ENCODE data around the gene BROX. TPM values are rescaled to one million over a fixed set of nuclear protein-coding genes. Genes with fewer than 3 reads are reported as not detected.

Gene BROX
- total RNA-seq, 2 donors from 2014 or later = 39.8 to 41.8 TPM

DNA sequence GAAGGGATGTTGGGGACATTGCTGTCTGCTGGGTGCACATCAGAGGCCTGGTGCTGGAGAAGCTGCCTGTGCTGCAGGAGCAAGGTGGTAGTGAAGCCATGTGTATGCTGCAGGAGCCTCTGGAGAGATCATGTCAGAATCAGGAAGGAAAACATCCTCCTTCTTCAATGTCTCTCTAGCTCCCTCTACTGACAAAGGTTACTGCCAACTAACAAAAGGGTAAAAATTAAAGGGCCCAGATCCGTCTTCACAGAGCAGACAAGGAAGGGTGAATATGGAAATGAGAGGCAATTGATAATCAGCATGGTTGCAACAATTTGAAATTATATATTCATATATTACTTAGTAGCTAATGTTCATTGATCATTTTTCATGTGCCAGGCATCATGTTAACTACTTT, 56.8 kb downstream of the BROX start:
- no peaks in the 10 kb centered on the region for H3K9me3 ChIP-seq
- H3K4me1 ChIP-seq (replicated peaks) = no peaks in the 10 kb centered on the region
- DNase-seq (ENCODE audit: low spot score) = no peak
- no peak overlapping the region for H3K4me3 ChIP-seq
- H3K36me3 ChIP-seq = no peaks in the 10 kb centered on the region
- 75% methylated on average over 1 of the region's 1 CpG for WGBS
- H3K27ac ChIP-seq = no peak overlapping the region
- intact Hi-C loops (cut with DNase I) = no loop called here
- TF ChIP-seq POLR2AphosphoS5 (IDR thresholded peaks at IDR 0.05) = no peak
- TF ChIP-seq, protein P1, sequence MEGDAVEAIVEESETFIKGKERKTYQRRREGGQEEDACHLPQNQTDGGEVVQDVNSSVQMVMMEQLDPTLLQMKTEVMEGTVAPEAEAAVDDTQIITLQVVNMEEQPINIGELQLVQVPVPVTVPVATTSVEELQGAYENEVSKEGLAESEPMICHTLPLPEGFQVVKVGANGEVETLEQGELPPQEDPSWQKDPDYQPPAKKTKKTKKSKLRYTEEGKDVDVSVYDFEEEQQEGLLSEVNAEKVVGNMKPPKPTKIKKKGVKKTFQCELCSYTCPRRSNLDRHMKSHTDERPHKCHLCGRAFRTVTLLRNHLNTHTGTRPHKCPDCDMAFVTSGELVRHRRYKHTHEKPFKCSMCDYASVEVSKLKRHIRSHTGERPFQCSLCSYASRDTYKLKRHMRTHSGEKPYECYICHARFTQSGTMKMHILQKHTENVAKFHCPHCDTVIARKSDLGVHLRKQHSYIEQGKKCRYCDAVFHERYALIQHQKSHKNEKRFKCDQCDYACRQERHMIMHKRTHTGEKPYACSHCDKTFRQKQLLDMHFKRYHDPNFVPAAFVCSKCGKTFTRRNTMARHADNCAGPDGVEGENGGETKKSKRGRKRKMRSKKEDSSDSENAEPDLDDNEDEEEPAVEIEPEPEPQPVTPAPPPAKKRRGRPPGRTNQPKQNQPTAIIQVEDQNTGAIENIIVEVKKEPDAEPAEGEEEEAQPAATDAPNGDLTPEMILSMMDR (IDR thresholded peaks at IDR 0.05) = no peak
- no peak for TF ChIP-seq POLR2A (IDR thresholded peaks at IDR 0.05)
- H3K27me3 ChIP-seq (replicated peaks; ENCODE audit: insufficient read depth) = no peaks in the 10 kb centered on the region

DNA sequence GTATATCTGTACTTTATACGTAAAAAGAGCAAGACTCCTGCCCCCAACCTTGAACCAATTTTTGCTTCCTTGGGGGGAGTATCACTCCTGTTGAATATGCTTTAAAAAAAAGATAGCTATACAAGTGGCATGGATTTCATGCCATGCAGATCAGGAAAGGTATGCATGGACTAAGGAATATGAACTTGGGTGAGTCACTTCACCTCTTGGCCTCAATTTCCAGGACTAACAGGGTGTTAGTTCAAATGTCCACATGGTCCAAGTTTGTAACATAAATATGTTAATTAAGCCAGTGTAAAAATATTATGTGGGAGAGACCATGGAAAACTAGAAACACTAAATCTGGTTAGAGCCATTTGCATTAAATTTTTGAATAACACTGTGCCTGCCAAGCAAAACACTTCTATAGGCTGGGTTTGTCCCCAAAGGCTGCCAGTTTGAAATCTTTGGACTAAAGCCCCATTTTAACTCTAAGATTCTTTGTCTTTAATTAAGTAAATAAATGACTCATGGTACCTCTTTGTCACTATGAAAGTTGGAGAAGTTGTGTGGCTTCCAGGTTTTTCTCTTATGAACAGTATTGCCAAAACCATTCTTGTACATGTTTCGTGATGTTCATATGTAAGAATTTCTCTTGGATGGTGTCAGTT, 57.7 kb downstream of the BROX start:
- Histone ChIP-seq H3K27me3 (replicated peaks; ENCODE audit: insufficient read depth) (no peaks in the 10 kb centered on the region), H3K36me3 (no peaks in the 10 kb centered on the region), H3K4me1 (replicated peaks) (no peaks in the 10 kb centered on the region), H3K4me3 (no peak overlapping the region), H3K27ac (no peak overlapping the region), H3K9me3 (no peaks in the 10 kb centered on the region)
- no peak for DNase-seq (ENCODE audit: low spot score)
- TF ChIP-seq POLR2AphosphoS5 (IDR thresholded peaks at IDR 0.05) = no peak
- TF ChIP-seq, protein P1 (IDR thresholded peaks at IDR 0.05) = no peak
- TF ChIP-seq POLR2A (IDR thresholded peaks at IDR 0.05) = no peak
- 74% methylated on average over 2 of the region's 2 CpGs for WGBS
- intact Hi-C loops (cut with DNase I) = no loop called here

DNA sequence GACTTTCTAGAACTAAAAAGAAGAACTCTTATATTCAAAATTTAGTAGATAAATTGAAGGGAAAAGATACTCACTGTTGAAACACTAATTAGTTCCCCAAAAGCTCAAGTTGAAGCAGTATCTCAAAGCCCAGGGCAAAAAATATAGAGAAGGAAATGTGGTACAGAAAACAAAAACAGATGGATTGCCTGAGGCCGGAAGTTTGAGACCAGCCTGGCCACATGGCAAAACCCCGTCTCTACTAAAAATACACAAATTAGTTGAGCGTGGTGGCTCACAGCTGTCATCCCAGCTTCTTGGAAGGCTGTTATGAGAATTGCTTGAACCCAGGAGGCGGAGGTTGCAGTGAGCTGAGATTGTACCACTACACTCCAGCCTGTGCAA, 60.6 kb downstream of the BROX start:
- no peaks in the 10 kb centered on the region for H3K36me3 ChIP-seq
- intact Hi-C loops (cut with DNase I) = no loop called here
- 66% methylated on average over 4 of the region's 4 CpGs for whole genome bisulfite sequencing
- DNase-seq (ENCODE audit: low spot score) = no peak
- H3K27me3 ChIP-seq (replicated peaks; ENCODE audit: insufficient read depth) = no peaks in the 10 kb centered on the region
- no peak overlapping the region for H3K4me3 ChIP-seq
- H3K27ac ChIP-seq = no peak overlapping the region
- no peaks in the 10 kb centered on the region for H3K9me3 ChIP-seq
- TF ChIP-seq POLR2A (IDR thresholded peaks at IDR 0.05) = no peak
- TF ChIP-seq POLR2AphosphoS5 (IDR thresholded peaks at IDR 0.05) = no peak
- TF ChIP-seq, protein P1 (IDR thresholded peaks at IDR 0.05) = no peak
- no peaks in the 10 kb centered on the region for H3K4me1 ChIP-seq (replicated peaks)

DNA sequence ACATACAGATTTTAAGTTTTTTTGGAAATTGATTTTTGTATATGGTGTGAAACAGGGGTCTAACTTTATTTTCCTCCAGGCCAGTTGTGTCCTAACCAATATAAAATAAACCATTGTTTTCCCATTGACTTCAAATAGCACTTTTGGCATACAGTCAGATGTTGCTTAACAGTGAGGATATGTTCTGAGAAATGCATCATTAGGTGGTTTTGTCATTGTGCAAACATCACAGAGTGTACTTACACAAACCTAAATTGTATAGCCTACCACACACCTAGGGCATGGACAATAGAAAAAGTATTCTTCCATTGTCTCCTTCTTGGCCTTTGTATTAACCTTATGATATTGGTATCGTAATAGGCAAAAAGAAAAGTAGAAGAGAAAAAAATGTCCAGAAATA, 65.1 kb downstream of the BROX start:
- Histone ChIP-seq H3K27ac (no peak overlapping the region), H3K9me3 (no peaks in the 10 kb centered on the region), H3K4me3 (no peak overlapping the region), H3K36me3 (no peaks in the 10 kb centered on the region), H3K4me1 (replicated peaks) (no peaks in the 10 kb centered on the region), H3K27me3 (replicated peaks; ENCODE audit: insufficient read depth) (no peaks in the 10 kb centered on the region)
- TF ChIP-seq, protein P1 (IDR thresholded peaks at IDR 0.05) = no peak
- TF ChIP-seq POLR2A (IDR thresholded peaks at IDR 0.05) = no peak
- no peak for TF ChIP-seq POLR2AphosphoS5 (IDR thresholded peaks at IDR 0.05)
- intact Hi-C loops (cut with DNase I) = no loop called here
- no peak for DNase-seq (ENCODE audit: low spot score)
- WGBS = 70% methylated on average over 1 of the region's 1 CpG

DNA sequence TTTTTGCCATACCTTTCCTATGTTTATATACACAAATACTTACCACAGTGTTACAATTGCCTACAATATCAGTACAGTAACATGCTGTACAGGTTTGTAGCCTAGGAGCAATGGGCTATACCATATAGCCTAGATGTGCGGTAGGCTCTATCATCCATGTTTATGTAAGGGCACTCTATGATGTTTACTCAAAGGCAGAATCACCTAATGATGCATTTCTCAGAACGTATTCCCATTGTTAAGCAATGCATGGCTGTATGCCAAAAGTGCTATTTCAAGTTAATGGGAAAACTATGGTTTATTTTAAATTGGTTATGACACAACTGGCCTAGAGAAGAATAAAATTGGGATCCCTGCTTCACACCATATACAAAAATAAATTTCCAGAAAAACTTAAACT, 65.6 kb downstream of the BROX start:
- H3K4me3 ChIP-seq = no peak overlapping the region
- TF ChIP-seq, protein P1 (IDR thresholded peaks at IDR 0.05) = no peak
- TF ChIP-seq POLR2A (IDR thresholded peaks at IDR 0.05) (no peak), POLR2AphosphoS5 (IDR thresholded peaks at IDR 0.05) (no peak)
- no peak for DNase-seq (ENCODE audit: low spot score)
- intact Hi-C loops (cut with DNase I) = no loop called here
- 26% methylated on average over 2 of the region's 2 CpGs for WGBS
- H3K36me3 ChIP-seq = no peaks in the 10 kb centered on the region
- H3K27ac ChIP-seq = no peak overlapping the region
- H3K9me3 ChIP-seq = no peaks in the 10 kb centered on the region
- H3K27me3 ChIP-seq (replicated peaks; ENCODE audit: insufficient read depth) = no peaks in the 10 kb centered on the region
- no peaks in the 10 kb centered on the region for H3K4me1 ChIP-seq (replicated peaks)
